GM12878 (cell line): ENCODE results near the gene PLA2G15. TPM values are rescaled to one million over a fixed set of nuclear protein-coding genes. Genes with fewer than 3 reads are reported as not detected.

Experiments used
- ATAC-seq: fragments of 200-7000 bp; cut with Tn5 transposase; 3 replicates; pipeline ENCODE4 v1.9.1; 2020; ENCODE audit warnings: mild to moderate bottlenecking, moderate library complexity
- BruUV-seq: library from RNA; stranded (reverse); fragments of 400-500 nt; replicated peaks from 2 replicates; lab custom pipeline; 2021; lab: Mats Ljungman, UMichigan
- CTCF ChIA-PET: fragments of 300-600 bp; sonication (Branson Sonifier 250); formaldehyde crosslinking; extraction: SDS; loops from one replicate; lab custom pipeline; 2021; ENCODE audit warnings: inconsistent platforms; lab: Yijun Ruan, JAX
- POLR2A ChIA-PET: fragments of 350-600 bp; formaldehyde crosslinking; extraction: SDS; loops from one replicate; lab custom pipeline; 2021; ENCODE audit warnings: inconsistent platforms; lab: Charles Lee
- RAD21 ChIA-PET: fragments of 300-600 bp; sonication (Branson Sonifier 250); formaldehyde crosslinking; loops from one replicate; lab custom pipeline; 2023; ENCODE audit warnings: antibody characterized with exemption; ENCODE audit not compliant: unreplicated experiment; lab: Charles Lee
- SMC1A ChIA-PET: fragments of 300-600 bp; sonication (Branson Sonifier 250); formaldehyde crosslinking; loops from one replicate; lab custom pipeline; 2023; ENCODE audit not compliant: unreplicated experiment, uncharacterized antibody; lab: Charles Lee
- DNase-seq: peaks from one replicate; pipeline ENCODE4 v3.0.0-alpha.2; 2011; ENCODE audit warnings: low read depth, low spot score
- FAIRE-seq: peaks from 3 replicates; lab custom pipeline; 2011; peaks lifted over from hg19 to GRCh38; lab: Jason Lieb, UNC
- H2AFZ ChIP-seq: 2 replicates; pipeline ENCODE4 v1.6.0; 2011; ENCODE audit warnings: low read depth, low read length, control low read depth; ENCODE audit not compliant: control insufficient read depth
- H3K27ac ChIP-seq: 2 replicates; pipeline ENCODE4 v1.5.1; 2011; ENCODE audit warnings: control low read depth; ENCODE audit not compliant: control insufficient read depth, insufficient read depth
- H3K27me3 ChIP-seq, 2 experiments: replicated peaks in 1 of 2; 2 replicates each; pipeline versions ENCODE4 v1.6.0 to v1.6.1; 2011; ENCODE audit warnings: low read length in 1 of 2; ENCODE audit not compliant: control insufficient read depth in 2 of 2, insufficient read depth in 2 of 2
- H3K36me3 ChIP-seq, 2 experiments: 2 replicates each; pipeline ENCODE4 v1.5.1; 2011; ENCODE audit warnings: low read length in 1 of 2; ENCODE audit not compliant: control insufficient read depth in 2 of 2, insufficient read depth in 2 of 2
- H3K4me1 ChIP-seq: 2 replicates; pipeline ENCODE4 v1.6.1; 2011; ENCODE audit warnings: mild to moderate bottlenecking, low read length, moderate library complexity, mixed read lengths; ENCODE audit not compliant: control insufficient read depth, insufficient read depth
- H3K4me2 ChIP-seq: 2 replicates; pipeline ENCODE4 v1.6.0; 2011; ENCODE audit warnings: control low read depth; ENCODE audit not compliant: control insufficient read depth, insufficient read depth
- H3K4me3 ChIP-seq: fragments of 200-600 bp; sonication (generic); 2 replicates; pipeline ENCODE4 v1.5.1; 2016
- H3K79me2 ChIP-seq: 2 replicates; pipeline ENCODE4 v1.6.0; 2011; ENCODE audit warnings: low read length; ENCODE audit not compliant: control insufficient read depth, insufficient read depth
- H3K9ac ChIP-seq: 2 replicates; pipeline ENCODE4 v1.8.0; 2011; ENCODE audit warnings: low read length, control low read depth, mixed read lengths; ENCODE audit not compliant: control insufficient read depth, insufficient read depth
- H3K9me3 ChIP-seq: replicated peaks from 3 replicates; pipeline ENCODE4 v1.5.1; 2011; ENCODE audit warnings: mild to moderate bottlenecking, low read length; ENCODE audit not compliant: control insufficient read depth, insufficient read depth
- H4K20me1 ChIP-seq: 2 replicates; pipeline ENCODE4 v1.6.0; 2011; ENCODE audit not compliant: control insufficient read depth, insufficient read depth
- LARP7 ChIP-seq: fragments of 450-650 bp; IDR thresholded peaks from 2 replicates; pipeline ENCODE4 v1.6.1; 2017; ENCODE audit warnings: mild to moderate bottlenecking
- RCOR1 ChIP-seq: conservative IDR thresholded peaks from 2 replicates; pipeline ENCODE4 v1.6.1; 2012; ENCODE audit warnings: low read depth, low read length, improper control_type of control experiment
- ZBTB40 ChIP-seq: fragments of 450-650 bp; IDR thresholded peaks from 2 replicates; pipeline ENCODE4 v1.6.1; 2016; ENCODE audit warnings: mild to moderate bottlenecking, moderate library complexity, borderline replicate concordance
- WGBS: methylation state at CpG from one replicate; pipeline ENCODE4 v1.1.6; 2016; ENCODE audit warnings: low lambda C conversion rate; ENCODE audit not compliant: insufficient replicate concordance, insufficient coverage; ENCODE audit errors: missing lambda C conversion rate; 5-methylcytosine and 5-hydroxymethylcytosine counted together
- in situ Hi-C: fragments of 300-500 bp; cut with MboI; formaldehyde crosslinking; loops from 9 replicates; pipeline ENCODE4 v1.14.3; 2018; ENCODE audit warnings: mixed read lengths
- intact Hi-C: fragments of 100-400 bp; cut with micrococcal nuclease; formaldehyde crosslinking; loops from one replicate; pipeline ENCODE4 v1.14.2; 2022; ENCODE audit not compliant: unreplicated experiment
- polyA plus RNA-seq, 11 experiments: library from polyadenylated mRNA; depleted of rRNA in 4 of 11; unstranded in 6 of 11; stranded (reverse) in 5 of 11; fragments of >200 nt; fragmentation: Nextera tagmentation in 4 of 11; fragmentation: Illumina TruSeq in 1 of 11; extraction: Ambion mirVana in 4 of 11; extraction: Trizol in 1 of 11; gene quantifications; 1 replicate in 1 of 11; 2 replicates in 10 of 11; pipeline versions ENCODE4 v1.2.1 to v1.2.3, GENCODE V29; 2011 to 2016; ENCODE audit warnings: inconsistent platforms in 2 of 11, missing spikeins in 2 of 11, low read depth in 1 of 11
- total RNA-seq, 4 experiments: library from RNA; depleted of rRNA in 3 of 4; stranded (reverse); fragments of >200 nt in 3 of 4; fragmentation: Illumina TruSeq in 1 of 4; extraction: Trizol in 1 of 4; gene quantifications; 2 replicates each; pipeline versions ENCODE4 v1.2.1 to v1.2.3, GENCODE V29; 2013 to 2021

The PLA2G15 gene
- total and polyA plus RNA-seq, 10 of the 15 experiments (the other 5 are each of a cell fraction or from before 2014, with no cell fraction given): 0.31 to 9.4 (median 6.8) TPM

- Histone ChIP-seq H3K27me3 (no peaks in the 10 kb centered on the region), H3K36me3 (no peaks in the 10 kb centered on the region), H3K9ac (peak overlapping the region; percentile 68; the same call in 1 of the 2 replicates), H3K4me3 (peak overlapping the region; percentile 97), H2AFZ (peak overlapping the region; percentile 95), H3K27ac (no peak overlapping the region)
- CTCF ChIA-PET: interaction anchor here (0.7 to 7.5 kb wide), 7 partner anchors 16 to 892 kb away, joined by 3 to 108 read pairs (median 5); partner anchors contain the start of gene SLC7A6
- BruUV-seq: no TSS peak
- in situ Hi-C loops (no loop called here), intact Hi-C loops (no loop called here)
- RAD21 ChIA-PET: interaction anchor here (1.3 to 1.4 kb wide), 3 partner anchors 17 to 457 kb away, joined by 4 to 7 read pairs (median 5); no protein-coding TSS in a partner anchor
- DNase-seq (no peak), ATAC-seq (peak; percentile 6; the same call in 2 of the 3 replicates)
- 0 out of 2 replicates have a peak, but pooled peaks have one; percentile 12 for TF ChIP-seq ZBTB40
- TF ChIP-seq RCOR1: no peak
- 0 out of 2 replicates have a peak, but pooled peaks have one; percentile 29 for TF ChIP-seq LARP7
- TF ChIP-seq, all 136 proteins: peak for 2
- Histone ChIP-seq H4K20me1 (no peaks in the 10 kb centered on the region), H3K4me1 (peaks cover 18% of the 10 kb centered on the region), H3K9me3 (no peaks in the 10 kb centered on the region), H3K4me2 (peak overlapping the region; percentile 90), H3K79me2 (no peaks in the 10 kb centered on the region)
- no peak for FAIRE-seq
- whole genome bisulfite sequencing: 4% methylated on average over 20 of the region's 20 CpGs
- POLR2A ChIA-PET: interaction anchor here (0.6 to 2.0 kb wide), 9 partner anchors 8 to 223 kb away, joined by 3 to 14 read pairs (median 7); partner anchors contain the start of gene ESRP2
- SMC1A ChIA-PET: interaction anchor here (0.9 to 2.5 kb wide), 8 partner anchors 13 to 124 kb away, joined by 3 to 9 read pairs (median 4); partner anchors contain the start of genes PRMT7 and SLC7A6OS
Observed at GRCh38 chr16:68244481-68244902, 681 bp upstream of the PLA2G15 start.
